Dedifferentiated amniotic fluid mesenchymal stem cell (primary cell): ENCODE measurements around the gene POTEF.
"Not testable (repeated sequence)": the region's sequence is repeated elsewhere in the genome, so short reads cannot be mapped to it uniquely, and the experiment has no call there.

Experiments used
- DNase-seq: peaks from one replicate; pipeline ENCODE4 v3.0.0-alpha.2; 2016; ENCODE audit errors: extremely low spot score

The POTEF gene

DNA sequence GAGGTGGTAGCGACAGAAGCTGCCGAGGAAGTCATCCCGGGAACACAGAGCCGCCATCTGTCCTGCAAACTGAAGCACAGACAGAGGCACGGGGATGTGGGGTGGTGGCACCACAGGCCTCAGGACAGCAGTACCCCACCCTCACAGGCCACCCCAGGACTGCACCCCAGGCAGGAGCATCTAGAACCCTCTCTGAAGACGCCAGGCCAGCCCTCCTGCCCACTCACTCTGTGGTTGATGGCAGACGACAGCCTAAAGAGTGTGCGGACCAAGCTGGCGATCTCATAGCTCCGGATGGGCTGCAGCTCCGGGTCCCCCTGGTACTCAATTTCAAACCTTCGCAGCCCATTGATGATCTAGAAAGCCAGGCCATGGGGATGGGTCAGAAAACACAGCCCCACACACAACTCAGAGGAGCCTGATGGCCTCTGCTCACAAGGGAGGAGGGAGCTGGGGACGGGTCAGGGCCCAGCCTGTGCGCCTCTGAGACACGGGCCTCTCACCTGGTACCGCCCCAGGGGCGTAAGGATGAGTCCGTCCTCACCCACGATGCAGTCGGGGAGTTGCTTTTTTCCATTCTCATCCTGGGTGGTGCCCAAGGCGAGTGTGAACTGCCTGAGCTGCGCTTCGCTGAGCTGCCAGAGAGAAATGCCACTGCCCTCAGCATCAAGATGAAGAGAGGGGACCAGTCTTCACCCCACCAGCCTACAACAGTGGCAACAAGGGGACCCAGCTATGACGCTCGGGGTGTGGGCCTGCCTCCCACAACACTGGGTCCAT lies 24.0 kb upstream of the POTEF start:
- DNase-seq, result no peak

- DNase-seq, result not testable (repeated sequence)
Measured at GRCh38 chr2:130152136-130152815, 23.3 kb upstream of the POTEF start.

DNA sequence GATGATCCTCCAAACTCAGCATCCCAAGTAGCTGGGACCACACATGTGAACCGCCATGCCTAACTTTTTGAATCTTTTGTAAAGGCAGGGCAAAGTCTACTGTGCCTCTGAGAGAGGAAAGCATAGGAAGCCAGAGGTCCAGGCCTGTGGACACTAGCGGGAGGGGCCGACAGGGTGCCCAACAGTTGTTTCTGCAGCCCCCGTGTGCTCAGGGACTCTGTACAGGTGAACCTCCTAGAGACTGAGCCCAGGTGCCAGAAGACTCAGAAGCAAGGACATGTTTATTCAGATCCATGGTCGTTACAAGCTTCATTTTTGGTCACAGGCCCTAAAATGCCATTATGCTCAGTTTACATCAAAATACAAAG lies 22.1 kb upstream of the POTEF start:
- not testable (repeated sequence) for DNase-seq

DNA sequence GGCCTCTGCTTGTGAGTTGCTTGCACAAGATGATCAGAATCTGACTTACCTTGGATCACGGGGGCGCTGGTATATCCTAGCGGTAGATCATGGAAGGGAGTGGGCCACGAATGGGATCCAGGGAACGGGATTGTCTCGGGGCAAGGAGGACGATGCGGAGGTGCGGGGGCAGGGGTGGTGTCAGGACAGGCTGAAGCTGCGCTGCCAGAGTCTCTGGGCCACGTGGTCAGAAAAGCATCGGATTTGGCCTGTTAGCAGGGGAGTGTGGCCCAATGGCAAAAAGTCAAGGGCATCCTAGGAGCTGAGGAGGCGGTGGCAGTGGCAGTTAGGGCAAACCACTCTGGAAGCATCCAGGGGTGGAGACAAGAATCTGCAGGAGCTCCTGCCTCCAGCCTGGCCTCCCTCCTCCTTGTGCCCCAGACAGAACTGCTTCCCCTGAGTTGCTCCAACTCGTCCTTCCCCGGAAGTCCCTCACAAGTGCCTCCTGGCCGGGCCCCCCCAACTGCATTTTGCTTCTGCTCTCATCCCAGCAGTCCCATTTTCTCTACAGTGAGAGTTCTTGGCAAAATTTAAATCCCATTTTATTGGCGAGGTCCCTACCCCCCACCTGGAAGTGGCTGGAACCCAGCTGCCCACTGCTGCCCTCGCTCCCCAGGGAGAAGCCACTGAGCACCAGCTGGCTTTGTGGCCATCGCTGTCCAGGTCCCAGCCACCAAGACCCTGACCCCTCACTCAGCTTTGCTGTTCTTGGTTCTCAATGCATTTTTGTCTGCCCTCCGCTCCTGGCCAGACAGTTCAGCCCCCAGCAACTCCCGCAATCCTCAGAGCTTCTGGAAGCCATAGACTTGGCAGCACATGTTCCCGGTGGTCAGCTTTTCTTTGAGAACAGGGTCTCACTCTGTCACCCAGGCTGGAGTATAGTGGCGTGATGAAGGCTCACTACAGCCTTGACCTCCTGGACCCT lies 21.4 kb upstream of the POTEF start:
- no peak for DNase-seq

GRCh38 chr2:130148515-130148914 lies 19.5 kb upstream of the POTEF start:
- not testable (repeated sequence) for DNase-seq

DNA sequence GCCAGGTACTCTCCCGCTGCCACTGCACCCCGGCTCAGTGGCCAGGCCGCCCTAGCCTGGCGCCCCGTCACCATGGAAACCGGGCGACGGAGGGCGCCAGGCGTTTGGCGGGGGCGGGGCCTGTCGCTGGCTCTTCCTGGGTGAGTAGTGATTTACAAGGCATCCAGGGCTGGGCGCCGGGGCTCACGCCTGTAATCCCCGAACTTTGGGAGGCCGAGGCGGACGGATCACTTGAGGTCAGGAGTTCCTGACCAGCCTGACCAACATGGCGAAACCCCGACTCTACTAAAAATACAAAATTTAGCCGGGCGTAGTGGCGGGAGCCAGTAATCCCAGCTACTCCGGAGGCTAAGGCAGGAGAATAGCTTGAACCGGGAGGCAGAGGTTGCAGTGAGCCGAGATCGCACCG lies 16.0 kb upstream of the POTEF start, which contains the start of gene CCDC74B:
CCDC74B (minus strand) TSS at position 107 of the 409 bp plus-strand sequence. CDS start 116 bp downstream, outside the sequence.
- not testable (repeated sequence) for DNase-seq

DNA sequence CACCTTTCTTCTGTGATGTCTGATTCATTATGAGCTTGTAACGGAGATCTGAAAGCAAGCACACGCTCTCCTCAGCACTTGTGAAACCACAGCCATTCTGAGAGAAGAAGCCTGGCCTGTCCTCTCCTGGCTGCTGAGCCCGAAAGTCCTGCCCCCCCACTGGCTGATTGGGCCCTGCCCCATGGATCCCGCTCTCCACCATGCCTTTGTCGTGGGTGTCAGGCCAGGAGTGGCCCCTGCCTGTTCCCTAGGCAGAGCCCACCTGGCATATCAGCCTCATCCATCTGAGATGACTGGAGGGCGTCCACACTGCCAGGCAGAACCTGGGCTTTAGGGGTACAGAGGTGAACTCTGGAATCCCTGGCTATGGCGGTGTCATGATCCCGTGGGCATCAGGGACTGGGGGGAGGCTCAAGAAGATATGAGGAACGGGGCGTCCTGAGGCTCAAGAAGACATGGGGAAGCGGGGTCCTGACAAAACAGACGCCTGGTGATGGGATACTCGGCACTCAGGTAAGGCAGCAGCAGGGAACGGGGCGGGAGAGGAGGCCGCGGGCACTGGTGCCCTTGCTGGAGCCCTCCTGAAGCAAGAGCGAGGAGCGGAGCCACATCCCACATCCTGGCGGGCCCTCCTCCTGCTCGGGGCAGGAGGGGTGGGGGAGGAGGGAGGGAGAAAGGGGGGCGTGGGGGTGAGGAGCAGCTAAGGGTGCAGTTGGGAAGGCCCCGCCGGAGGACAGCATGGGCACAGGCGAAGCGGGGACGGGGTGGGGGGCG lies 14.4 kb upstream of the POTEF start:
- not testable (repeated sequence) for DNase-seq

DNA sequence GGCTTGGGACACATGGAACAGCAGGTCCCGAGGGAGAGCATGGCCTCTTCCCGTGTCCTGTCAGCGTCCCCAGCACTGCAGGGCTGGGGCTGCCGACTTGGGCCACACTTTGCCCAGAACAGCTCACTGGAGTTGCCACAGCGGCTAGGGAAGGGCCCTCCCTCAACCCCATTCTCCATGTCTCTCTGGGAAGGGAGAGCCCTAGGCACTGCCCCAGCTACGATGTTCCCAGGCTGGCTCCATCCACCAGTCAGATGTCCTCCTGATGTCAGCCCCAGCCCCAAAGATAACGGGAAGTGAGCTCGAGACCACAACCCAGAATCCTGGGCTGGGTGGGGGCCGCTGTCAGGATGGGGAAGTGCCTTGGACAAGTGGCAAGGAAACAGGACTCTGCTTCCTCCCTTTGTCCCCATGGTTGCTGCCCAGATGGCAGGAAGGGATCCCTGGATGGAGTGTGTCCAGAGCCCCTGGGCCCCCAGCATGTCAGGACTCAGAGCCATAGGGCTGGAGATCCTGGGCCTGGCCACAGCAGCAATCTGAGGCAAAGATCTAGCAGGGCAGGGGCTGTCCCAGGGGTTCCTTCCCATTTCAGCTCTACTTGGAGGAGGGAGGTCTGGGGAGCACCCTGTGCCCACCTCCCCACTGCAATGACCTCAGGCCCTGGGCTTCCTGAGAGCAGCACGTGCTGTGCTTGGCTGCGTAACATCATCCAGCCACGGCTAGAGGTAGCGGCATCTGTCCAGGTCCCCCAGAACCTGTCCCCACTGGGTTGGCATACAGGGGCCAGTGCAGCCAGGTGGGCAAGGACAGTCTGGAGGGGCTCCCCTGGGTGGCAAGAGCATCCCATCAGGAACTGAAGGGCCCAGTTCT lies 13.6 kb upstream of the POTEF start:
- not testable (repeated sequence) for DNase-seq

GRCh38 chr2:130141645-130142370 lies 12.8 kb upstream of the POTEF start:
- not testable (repeated sequence) for DNase-seq

- DNase-seq, result not testable (repeated sequence)
Measured at GRCh38 chr2:130141002-130141401, 12.0 kb upstream of the POTEF start.

- DNase-seq, result not testable (repeated sequence)
Measured at GRCh38 chr2:130140516-130140915, 11.5 kb upstream of the POTEF start.

GRCh38 chr2:130139331-130140280 lies 10.6 kb upstream of the POTEF start:
- DNase-seq, result not testable (repeated sequence)

DNA sequence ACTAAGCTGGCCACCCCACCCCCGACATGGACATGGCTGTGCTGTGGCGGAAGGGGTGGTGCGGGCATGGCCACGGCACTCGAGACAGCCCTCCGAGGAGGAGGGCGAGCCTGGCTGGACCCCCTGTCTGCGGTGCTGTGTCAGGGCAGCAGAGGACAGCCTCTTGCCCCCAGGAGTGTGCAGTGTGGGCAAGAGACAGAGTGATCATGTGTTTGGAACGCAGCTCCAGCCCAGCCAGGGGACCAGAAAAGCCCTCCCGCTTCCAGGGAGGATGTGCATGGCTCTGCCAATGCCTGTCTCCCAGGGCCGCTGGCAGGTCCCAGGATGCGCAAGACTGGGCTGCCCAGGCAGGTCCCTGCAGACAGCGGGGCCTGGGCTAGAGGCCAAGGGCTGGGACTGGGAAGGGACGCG lies 9.8 kb upstream of the POTEF start:
- not testable (repeated sequence) for DNase-seq

DNA sequence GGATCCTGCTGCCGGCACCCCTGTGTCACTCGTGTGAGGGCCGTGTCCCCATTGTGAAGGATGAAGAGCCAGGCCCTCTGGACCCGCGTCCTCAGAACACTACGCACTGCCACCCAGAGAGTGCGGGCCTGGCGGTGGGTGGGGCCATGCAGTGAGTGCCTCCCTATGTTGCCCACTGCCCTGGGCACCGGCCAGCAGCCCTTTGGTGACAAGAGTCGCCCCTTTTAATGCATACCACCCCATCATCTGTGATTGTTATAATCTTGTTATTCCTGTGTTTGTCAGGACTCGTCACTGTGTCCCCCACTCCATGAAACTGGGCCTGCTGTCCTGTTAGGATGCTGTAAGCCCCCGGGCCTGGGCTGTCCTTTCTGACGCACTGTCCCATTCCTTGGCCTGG lies 9.3 kb upstream of the POTEF start:
- not testable (repeated sequence) for DNase-seq

- DNase-seq, result not testable (repeated sequence)
Measured at GRCh38 chr2:130137118-130137517, 8.1 kb upstream of the POTEF start.

GRCh38 chr2:130136546-130136945 lies 7.5 kb upstream of the POTEF start:
- not testable (repeated sequence) for DNase-seq

GRCh38 chr2:130135692-130136541 lies 6.9 kb upstream of the POTEF start:
- no peak for DNase-seq
